Measurements from ENCODE around the gene MEIS2. TPM values are rescaled to one million over a fixed set of nuclear protein-coding genes. Genes with fewer than 3 reads are reported as not detected.

Gene MEIS2
- total and polyA plus RNA-seq, 8 donors, result 14.1 to 44.5 (median 36.3) TPM

GRCh38 chr15:37122703-37123102, 22.4 kb upstream of the MEIS2 start:
- Histone ChIP-seq H3K36me3 (no peaks in the 10 kb centered on the region), H3K27ac (no peak overlapping the region), H3K4me1 (no peaks in the 10 kb centered on the region), H3K4me3 (no peak overlapping the region), H3K27me3 (no peaks in the 10 kb centered on the region), H3K9me3 (no peaks in the 10 kb centered on the region)
- intact Hi-C loops (cut with DNase I), result no loop called here
- no peak for TF ChIP-seq CTCF (IDR thresholded peaks at IDR 0.05)
- ATAC-seq (no peak), DNase-seq (no peak)

- H3K27me3 ChIP-seq, result no peaks in the 10 kb centered on the region
- no peak for DNase-seq
- no peak for ATAC-seq
- no peaks in the 10 kb centered on the region for H3K36me3 ChIP-seq
- no peaks in the 10 kb centered on the region for H3K4me1 ChIP-seq
- no peak for TF ChIP-seq CTCF (IDR thresholded peaks at IDR 0.05)
- H3K4me3 ChIP-seq, result no peak overlapping the region
- intact Hi-C loops (cut with DNase I), result no loop called here
- H3K9me3 ChIP-seq, result no peaks in the 10 kb centered on the region
- H3K27ac ChIP-seq, result no peak overlapping the region
Measured at GRCh38 chr15:37121492-37121891, 21.1 kb upstream of the MEIS2 start.

GRCh38 chr15:37117030-37117429, 16.7 kb upstream of the MEIS2 start:
- ATAC-seq, result no peak
- DNase-seq, result no peak
- no peaks in the 10 kb centered on the region for H3K4me1 ChIP-seq
- H3K4me3 ChIP-seq, result no peak overlapping the region
- peaks cover 8 to 25% of the 10 kb centered on the region in 2 donors for H3K27me3 ChIP-seq
- intact Hi-C loops (cut with DNase I), result no loop called here
- H3K9me3 ChIP-seq, result no peaks in the 10 kb centered on the region
- no peak overlapping the region for H3K27ac ChIP-seq
- TF ChIP-seq CTCF (IDR thresholded peaks at IDR 0.05), result no peak
- no peaks in the 10 kb centered on the region for H3K36me3 ChIP-seq

GRCh38 chr15:37115538-37115937, 15.2 kb upstream of the MEIS2 start:
- no peaks in the 10 kb centered on the region for H3K36me3 ChIP-seq
- H3K4me1 ChIP-seq, result no peaks in the 10 kb centered on the region
- H3K4me3 ChIP-seq, result no peak overlapping the region
- TF ChIP-seq CTCF (IDR thresholded peaks at IDR 0.05), result no peak
- peaks cover 16 to 40% of the 10 kb centered on the region in 2 donors for H3K27me3 ChIP-seq
- no peak for ATAC-seq
- no peaks in the 10 kb centered on the region for H3K9me3 ChIP-seq
- no peak overlapping the region for H3K27ac ChIP-seq
- intact Hi-C loops (cut with DNase I), result no loop called here
- DNase-seq, result no peak

GRCh38 chr15:37112971-37113670, 12.8 kb upstream of the MEIS2 start:
- no peaks in the 10 kb centered on the region for H3K4me1 ChIP-seq
- H3K36me3 ChIP-seq, result no peaks in the 10 kb centered on the region
- H3K4me3 ChIP-seq, result no peak overlapping the region
- no peak for DNase-seq
- H3K27ac ChIP-seq, result no peak overlapping the region
- ATAC-seq, result no peak
- intact Hi-C loops (cut with DNase I), result no loop called here
- peaks cover 39 to 64% of the 10 kb centered on the region in 2 donors for H3K27me3 ChIP-seq
- no peaks in the 10 kb centered on the region for H3K9me3 ChIP-seq
- no peak for TF ChIP-seq CTCF (IDR thresholded peaks at IDR 0.05)
